Stromal cell of bone marrow (primary cell): ENCODE data around the gene STT3B.
"Not testable (repeated sequence)": the region's sequence is repeated elsewhere in the genome, so short reads cannot be mapped to it uniquely, and the experiment has no call there.

ENCODE experiments used
- DNase-seq: peaks from one replicate; pipeline ENCODE4 v3.0.0-alpha.2; 2012; ENCODE audit warnings: low read depth

The STT3B gene

DNA sequence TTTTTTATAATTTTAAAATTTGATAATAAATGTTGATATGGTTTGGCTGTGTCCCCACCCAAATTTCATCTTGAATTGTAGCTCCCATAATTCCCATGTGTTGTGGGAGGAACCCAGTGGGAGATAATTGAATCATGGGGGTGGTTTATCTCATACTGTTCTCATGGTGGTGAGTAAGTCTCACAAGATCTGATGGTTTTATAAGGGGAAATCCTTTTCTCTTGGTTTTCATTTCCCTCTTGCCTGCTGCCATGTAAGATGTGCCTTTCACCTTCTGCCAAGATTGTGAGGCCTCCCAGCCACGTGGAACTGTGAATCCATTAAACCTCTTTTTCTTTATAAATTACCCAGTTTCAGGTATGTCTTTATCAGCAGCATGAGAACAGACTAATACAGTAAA lies 72.6 kb downstream of the STT3B start:
- DNase-seq: not testable (repeated sequence)

- no peak for DNase-seq
Measured at GRCh38 chr3:31606453-31606852, 73.7 kb downstream of the STT3B start.

DNA sequence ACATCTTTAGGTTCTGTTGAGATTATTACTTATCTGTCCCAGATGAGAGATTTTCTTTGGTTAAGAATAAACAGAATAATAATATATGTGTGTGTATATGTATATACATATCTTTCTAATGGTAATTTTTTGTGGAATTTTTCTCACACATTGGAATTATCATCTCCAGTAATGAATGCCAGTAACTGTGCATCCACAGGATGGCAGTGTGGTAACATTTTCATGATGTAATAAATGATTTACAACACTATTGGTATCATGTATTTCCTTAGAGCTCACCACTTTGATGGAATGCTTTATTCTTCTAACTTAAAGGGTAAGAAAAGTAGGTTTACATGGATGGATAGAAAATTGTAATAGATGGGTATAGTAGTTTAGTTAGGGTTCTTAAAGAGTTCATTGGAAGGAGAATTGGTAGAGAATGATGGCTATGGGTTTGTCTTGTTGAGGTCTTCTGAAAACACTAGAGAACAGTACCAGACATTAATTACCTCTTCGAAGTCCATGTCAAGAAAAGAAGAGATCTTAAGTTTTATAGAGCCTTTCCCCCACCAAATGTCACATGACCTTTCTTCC lies 78.1 kb downstream of the STT3B start:
- DNase-seq: peak; percentile 34

DNA sequence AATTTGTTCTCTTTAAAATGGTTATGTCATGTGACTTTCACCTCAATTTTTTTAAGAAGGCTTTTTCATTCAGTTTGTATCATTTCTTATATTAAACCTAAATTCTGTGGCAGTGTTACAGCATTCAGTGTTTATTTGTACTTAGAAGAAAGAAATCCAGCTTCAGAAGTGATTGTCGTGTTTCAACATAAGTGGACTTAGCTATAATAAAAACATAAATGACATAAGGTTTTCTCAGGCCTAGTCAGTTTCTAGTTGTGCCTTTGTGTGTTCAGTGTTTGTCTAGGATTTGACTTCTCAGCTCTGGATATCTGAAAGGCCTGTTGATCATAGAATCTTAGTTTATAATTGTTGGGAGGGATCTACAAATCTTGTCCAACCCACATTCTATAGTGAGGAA lies 80.5 kb downstream of the STT3B start:
- DNase-seq: no peak

GRCh38 chr3:31613654-31614053 lies 80.9 kb downstream of the STT3B start:
- no peak for DNase-seq

DNA sequence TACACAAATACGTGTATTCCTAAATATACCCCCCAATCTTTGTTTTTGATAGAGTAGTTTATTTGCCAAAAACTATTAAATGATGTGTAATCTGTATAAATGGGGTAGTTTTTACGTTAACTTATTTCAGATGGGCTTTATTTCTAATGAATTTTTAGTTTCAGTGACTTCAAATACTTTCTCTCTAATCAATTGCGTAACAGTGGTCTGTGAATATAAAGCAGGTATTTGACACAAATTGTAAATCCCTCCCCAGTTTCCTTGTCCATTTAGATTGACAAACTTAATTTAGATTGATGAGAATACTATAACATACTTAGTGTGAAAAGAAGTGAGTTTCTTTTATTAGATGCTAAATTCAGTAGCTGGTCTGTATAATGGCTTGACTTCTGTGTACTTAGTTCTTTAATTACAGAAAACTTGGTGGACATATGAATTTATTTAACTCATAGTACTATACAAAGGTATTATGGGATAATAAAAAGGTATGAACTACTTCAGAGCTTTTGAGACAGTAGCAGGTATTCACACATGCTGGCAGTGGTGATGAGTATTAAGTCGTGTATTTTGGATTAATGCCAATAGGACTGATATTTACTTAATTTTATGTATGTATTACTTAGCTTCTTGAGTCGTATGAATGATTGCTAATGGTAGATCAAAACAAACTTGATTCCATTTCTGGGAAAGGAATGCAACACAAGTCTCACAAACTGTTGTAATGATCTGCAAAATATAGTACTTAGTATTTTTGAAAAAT lies 81.6 kb downstream of the STT3B start:
- DNase-seq: no peak

DNA sequence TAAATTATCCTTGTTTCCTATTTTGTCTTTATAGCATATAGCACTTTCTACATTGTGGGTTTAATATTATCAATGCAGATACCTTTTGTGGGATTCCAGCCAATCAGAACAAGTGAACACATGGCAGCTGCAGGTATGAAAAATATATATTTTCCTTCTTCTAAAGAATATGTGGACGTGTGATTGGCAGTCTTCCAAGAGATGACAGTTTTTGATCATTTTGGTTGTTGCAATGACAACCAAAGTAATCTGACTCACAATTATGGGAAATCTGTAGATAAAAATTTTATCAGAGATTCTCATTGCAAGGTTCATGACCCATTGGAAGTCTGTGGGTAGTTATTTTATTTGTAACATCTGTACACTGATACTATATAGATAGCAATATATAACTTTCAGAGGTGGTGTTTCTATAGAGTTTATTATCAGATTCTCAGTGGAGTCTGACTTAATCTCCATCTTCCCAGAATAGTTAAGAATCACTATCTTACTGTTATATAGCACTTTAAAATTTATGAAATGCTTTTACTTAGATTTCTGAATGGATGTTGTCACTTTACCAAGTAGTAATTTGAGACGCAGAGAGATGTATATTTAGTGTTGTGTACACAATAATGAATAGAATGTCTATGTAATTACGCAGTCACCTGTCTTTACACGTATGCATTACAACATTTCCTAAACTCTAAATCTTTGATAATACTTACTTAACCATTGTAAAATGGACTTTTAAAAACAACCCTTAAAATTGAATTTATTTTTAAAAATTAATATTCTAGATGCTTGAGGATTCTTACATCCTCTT lies 82.5 kb downstream of the STT3B start:
- no peak for DNase-seq

DNA sequence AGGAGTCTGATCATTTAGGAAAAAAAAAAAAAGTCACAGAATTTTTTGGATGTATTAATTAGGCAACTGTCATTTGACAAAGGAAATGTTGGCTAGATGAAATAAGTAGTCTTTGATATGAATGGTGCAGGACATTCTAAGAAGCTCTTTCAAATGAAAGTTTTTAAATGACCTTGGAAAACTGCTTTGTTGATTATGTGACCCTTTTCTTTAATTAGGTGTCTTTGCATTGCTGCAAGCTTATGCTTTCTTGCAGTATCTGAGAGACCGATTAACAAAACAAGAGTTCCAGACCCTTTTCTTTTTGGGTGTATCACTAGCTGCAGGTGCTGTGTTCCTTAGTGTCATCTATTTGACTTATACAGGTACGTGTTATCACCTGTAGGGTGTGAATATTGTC lies 84.0 kb downstream of the STT3B start:
- DNase-seq: no peak

DNA sequence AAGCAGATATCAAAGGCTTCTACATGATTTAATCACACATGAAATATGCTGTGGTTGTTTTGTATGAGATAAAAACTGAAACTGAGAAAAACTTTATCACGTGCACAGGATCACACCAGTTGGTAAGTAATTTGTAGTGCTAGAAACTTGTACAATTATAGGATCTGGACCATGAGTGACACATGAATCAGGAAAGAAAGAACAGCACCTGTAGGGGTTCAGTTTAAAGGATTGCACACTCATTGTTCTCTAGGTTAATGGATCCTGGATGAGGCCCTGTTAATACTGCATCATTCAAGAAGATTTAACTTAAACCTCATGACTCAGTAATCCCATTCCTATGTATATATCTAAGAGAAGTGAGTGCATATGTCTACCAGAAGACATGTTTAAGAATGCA lies 87.9 kb downstream of the STT3B start:
- no peak for DNase-seq

DNA sequence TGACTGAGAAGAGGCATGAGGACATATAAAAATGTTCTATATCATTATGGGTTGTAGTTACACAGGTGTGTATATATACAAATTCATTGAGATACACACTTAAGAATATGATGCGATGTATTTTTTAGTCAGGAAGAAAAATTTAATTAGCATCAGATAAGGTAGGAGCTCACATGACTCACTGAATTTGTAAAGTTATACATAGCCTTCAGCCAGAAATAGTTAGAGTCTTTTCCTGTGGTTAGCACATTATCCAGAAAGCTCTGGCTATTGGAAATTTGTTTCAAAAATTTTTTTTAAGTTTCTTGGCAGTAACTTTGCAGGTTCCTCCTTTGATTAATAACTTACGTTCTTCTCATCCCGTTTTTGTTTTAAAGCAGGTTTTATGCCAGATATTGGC lies 88.6 kb downstream of the STT3B start:
- no peak for DNase-seq

- DNase-seq: no peak
Measured at GRCh38 chr3:31622636-31623288, 90.0 kb downstream of the STT3B start.

DNA sequence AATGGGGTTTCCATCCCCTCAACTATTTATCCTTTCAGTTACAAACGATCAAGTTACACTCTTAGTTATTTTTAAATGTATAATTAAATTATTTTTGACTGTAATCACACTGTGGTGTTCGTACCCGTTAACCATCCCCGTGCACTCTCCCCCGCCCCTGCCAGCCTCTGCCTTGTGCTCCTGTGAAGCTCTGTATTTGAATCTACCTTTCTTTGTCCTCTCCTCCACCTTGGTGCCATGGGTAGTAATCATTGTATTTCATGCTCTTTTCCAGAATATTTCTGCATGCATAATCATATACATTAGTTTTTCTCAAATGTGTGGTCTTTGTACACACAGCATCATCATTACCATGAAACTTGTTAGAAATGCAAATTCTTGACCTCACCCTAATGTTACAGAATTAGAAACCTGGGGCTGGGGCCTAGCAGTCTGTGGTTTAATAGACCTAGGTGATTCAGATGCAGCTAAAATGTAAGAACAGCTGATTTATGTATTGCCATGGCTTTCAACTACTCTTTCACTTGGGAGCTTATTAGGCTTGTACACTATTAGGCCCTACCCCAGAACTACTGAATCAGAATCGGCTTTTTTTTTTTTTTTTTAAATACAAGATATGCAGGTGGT lies 91.5 kb downstream of the STT3B start:
- no peak for DNase-seq

GRCh38 chr3:31625358-31625757 lies 92.6 kb downstream of the STT3B start:
- no peak for DNase-seq

GRCh38 chr3:31629054-31629453 lies 96.3 kb downstream of the STT3B start:
- no peak for DNase-seq

- peak; percentile 53 for DNase-seq
Measured at GRCh38 chr3:31634476-31634875, 101.8 kb downstream of the STT3B start.

- no peak for DNase-seq
Measured at GRCh38 chr3:31635545-31635944, 102.8 kb downstream of the STT3B start.

GRCh38 chr3:31636049-31636448 lies 103.3 kb downstream of the STT3B start:
- no peak for DNase-seq

GRCh38 chr3:31636694-31637442 lies 104.1 kb downstream of the STT3B start:
- no peak for DNase-seq

DNA sequence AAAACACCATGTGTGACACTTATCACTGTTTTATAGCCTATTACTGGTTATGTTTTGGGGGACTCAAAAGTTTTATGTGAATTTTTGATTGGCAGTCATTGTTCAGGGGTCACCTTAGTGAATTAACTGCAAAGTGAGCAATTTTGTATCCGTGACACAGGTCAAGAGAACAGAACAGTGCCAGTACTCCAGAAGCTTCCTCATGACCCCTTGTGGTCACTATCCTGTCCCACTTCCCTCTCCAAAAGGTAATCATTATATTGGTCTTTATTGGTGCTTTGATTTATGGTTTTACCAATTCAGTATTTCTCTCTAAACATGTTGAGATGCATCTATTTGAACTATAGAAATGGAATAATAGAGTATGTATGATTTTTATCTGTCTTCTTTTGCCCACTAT lies 107.1 kb downstream of the STT3B start:
- DNase-seq: no peak

- DNase-seq: no peak
Measured at GRCh38 chr3:31645256-31645655, 112.5 kb downstream of the STT3B start.

DNA sequence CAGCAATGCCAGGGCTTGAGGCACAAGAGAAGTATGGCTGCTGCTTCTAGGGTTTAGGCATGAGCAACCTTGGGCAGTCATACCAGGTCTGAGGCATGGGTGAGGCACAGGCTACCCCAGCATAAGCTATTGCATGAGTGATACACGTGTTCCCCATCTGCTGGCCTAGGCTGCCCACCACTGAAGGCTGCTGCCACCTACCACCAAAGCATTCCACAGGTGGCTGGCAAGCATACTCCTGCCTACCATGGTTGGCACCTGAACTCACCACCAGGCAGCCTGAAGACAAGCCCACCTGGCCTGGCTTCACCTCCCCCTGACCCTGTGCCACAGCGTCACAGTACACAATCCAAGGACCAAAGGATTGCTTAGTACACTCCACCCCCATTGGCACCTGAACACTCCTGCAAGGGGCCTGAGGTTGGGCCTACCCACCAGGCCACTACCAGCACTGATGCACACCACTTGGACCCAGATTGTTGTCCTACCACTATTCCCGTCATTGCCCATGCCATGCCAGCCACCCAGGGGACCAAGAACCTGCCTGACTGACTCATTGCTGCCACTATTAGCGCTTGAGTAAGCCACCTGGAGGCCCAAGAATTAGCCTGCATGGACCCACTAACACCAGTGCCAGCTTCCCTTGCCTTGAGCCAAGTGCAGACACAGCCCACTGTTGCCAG lies 115.7 kb downstream of the STT3B start:
- no peak for DNase-seq
